M059J (cell line): ENCODE measurements around the gene FAM135A. TPM values are rescaled to one million over a fixed set of nuclear protein-coding genes. Genes with fewer than 3 reads are reported as not detected.
"Not testable (repeated sequence)": the region's sequence is repeated elsewhere in the genome, so short reads cannot be mapped to it uniquely, and the experiment has no call there.

Experiments
- DNase-seq: peaks from one replicate; pipeline ENCODE4 v3.0.0-alpha.2; 2012; ENCODE audit warnings: low read depth
- total RNA-seq: library from RNA; depleted of rRNA; stranded (reverse); fragments of >200 nt; shearing (Covaris generic); gene quantifications from 2 replicates; pipeline ENCODE4 v1.2.3, GENCODE V29; 2014

FAM135A gene
- total RNA-seq, 1 experiment from 2014 or later = 11.5 TPM

- DNase-seq = no peak
Observed at GRCh38 chr6:70396163-70396562, 17.1 kb upstream of the FAM135A start.

- no peak for DNase-seq
Observed at GRCh38 chr6:70396796-70397729, 16.2 kb upstream of the FAM135A start.

- peak; percentile 81 for DNase-seq
Observed at GRCh38 chr6:70398783-70399728, 14.3 kb upstream of the FAM135A start.

GRCh38 chr6:70404658-70405057, 8.7 kb upstream of the FAM135A start:
- no peak for DNase-seq

GRCh38 chr6:70409216-70409615, 4.1 kb upstream of the FAM135A start:
- no peak for DNase-seq

GRCh38 chr6:70411542-70412251, 1.6 kb upstream of the FAM135A start:
- DNase-seq = no peak

- DNase-seq = no peak
Observed at GRCh38 chr6:70412252-70413113, 825 bp upstream of the FAM135A start.

GRCh38 chr6:70413992-70414494, 735 bp downstream of the FAM135A start:
- peak; percentile 36 for DNase-seq

GRCh38 chr6:70414813-70415212, 1.5 kb downstream of the FAM135A start:
- DNase-seq = no peak

- no peak for DNase-seq
Observed at GRCh38 chr6:70415247-70415646, 1.9 kb downstream of the FAM135A start.

GRCh38 chr6:70415660-70416059, 2.4 kb downstream of the FAM135A start:
- no peak for DNase-seq

- DNase-seq = no peak
Observed at GRCh38 chr6:70421509-70421908, 8.2 kb downstream of the FAM135A start.

GRCh38 chr6:70423189-70424134, 10.2 kb downstream of the FAM135A start:
- no peak for DNase-seq

GRCh38 chr6:70424291-70424690, 11.0 kb downstream of the FAM135A start:
- DNase-seq = no peak

- DNase-seq = no peak
Observed at GRCh38 chr6:70436320-70436719, 23.0 kb downstream of the FAM135A start.

GRCh38 chr6:70445001-70445400, 31.7 kb downstream of the FAM135A start:
- no peak for DNase-seq

GRCh38 chr6:70447343-70448070, 34.2 kb downstream of the FAM135A start:
- not testable (repeated sequence) for DNase-seq

- peak; percentile 52 for DNase-seq
Observed at GRCh38 chr6:70453899-70454298, 40.6 kb downstream of the FAM135A start.

- DNase-seq = no peak
Observed at GRCh38 chr6:70456735-70457134, 43.4 kb downstream of the FAM135A start.
